ENCODE measurements around the gene CDC42BPB.

The CDC42BPB gene

GRCh38 chr14:102951034-102951433 lies 106.3 kb downstream of the CDC42BPB start:
- no peak overlapping the region for H3K4me3 ChIP-seq (ENCODE audit: low read depth, low read length)
- no peaks in the 10 kb centered on the region for H3K4me1 ChIP-seq (ENCODE audit: control insufficient read depth, insufficient read depth, low read length, unreplicated experiment)
- H3K27me3 ChIP-seq (ENCODE audit: insufficient read depth, low read length), result no peaks in the 10 kb centered on the region
- peaks cover 39% of the 10 kb centered on the region for H3K36me3 ChIP-seq (ENCODE audit: insufficient read depth, low read length)
- H2AFZ ChIP-seq (ENCODE audit: low read length, unreplicated experiment), result no peak overlapping the region
- H3K79me2 ChIP-seq (ENCODE audit: control insufficient read depth, insufficient read depth, low read length, unreplicated experiment), result no peaks in the 10 kb centered on the region
- H3K27ac ChIP-seq (ENCODE audit: low read depth, low read length), result no peak overlapping the region

- H3K27me3 ChIP-seq (ENCODE audit: insufficient read depth, low read length), result no peaks in the 10 kb centered on the region
- H3K36me3 ChIP-seq (ENCODE audit: insufficient read depth, low read length), result peaks cover 41% of the 10 kb centered on the region
- H3K4me1 ChIP-seq (ENCODE audit: control insufficient read depth, insufficient read depth, low read length, unreplicated experiment), result no peaks in the 10 kb centered on the region
- no peaks in the 10 kb centered on the region for H3K79me2 ChIP-seq (ENCODE audit: control insufficient read depth, insufficient read depth, low read length, unreplicated experiment)
- no peak overlapping the region for H2AFZ ChIP-seq (ENCODE audit: low read length, unreplicated experiment)
- no peak overlapping the region for H3K4me3 ChIP-seq (ENCODE audit: low read depth, low read length)
- no peak overlapping the region for H3K27ac ChIP-seq (ENCODE audit: low read depth, low read length)
Observed at GRCh38 chr14:102949801-102950451, 107.4 kb downstream of the CDC42BPB start.

DNA sequence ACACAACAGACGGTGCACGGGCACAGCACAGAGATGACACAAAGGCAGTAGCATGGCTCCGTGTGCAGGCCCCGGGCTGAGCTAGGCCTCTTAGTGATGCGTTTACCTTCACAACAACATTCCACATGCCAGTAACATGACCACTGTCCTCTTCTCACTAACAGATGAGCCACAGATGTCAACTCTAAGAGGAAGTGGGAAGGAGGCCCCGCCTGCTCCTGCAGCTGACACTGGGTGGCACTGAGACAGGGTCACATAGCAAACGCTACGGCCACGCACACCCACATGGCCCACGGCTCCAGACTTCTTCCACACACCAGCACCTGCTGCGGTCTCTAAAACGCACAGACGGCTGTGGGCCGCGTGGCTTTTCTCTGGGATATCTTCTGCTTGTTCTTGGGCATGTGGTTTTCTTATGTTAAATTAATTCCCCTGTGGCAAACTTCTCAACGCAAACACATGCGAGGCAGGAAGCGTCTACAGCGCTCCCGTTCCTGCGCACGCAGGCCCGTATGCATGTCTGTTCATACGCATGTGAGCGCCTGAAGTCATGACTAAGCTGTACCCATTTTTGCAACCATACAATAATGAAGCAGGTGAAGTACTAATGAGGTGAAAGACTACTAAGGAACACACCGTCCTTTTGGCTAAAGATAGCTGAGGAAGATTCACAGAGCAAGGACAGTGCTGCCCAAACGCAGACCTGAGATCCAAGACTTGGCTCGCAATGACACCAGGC lies 108.1 kb downstream of the CDC42BPB start:
- H3K4me3 ChIP-seq (ENCODE audit: low read depth, low read length), result no peak overlapping the region
- no peaks in the 10 kb centered on the region for H3K27me3 ChIP-seq (ENCODE audit: insufficient read depth, low read length)

DNA sequence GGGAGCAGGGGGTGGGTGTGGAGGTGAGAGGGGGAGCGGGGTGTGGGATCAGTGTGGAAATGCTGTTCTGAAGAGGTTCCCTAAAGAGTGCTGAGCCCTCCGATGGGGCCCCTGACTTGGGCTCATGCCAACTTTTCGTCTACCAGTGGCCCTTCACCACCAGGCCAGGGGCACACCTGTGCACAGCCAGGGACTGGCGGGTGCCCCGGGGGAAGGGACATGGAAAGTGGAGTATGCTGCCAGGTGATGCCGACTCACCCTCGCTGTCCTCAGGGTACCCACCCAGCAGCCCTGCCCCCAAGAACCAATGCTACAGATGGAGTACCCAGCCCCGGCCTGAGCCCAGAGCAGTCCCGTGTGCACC lies 108.7 kb downstream of the CDC42BPB start:
- Histone ChIP-seq H3K4me1 (ENCODE audit: control insufficient read depth, insufficient read depth, low read length, unreplicated experiment) (no peaks in the 10 kb centered on the region), H3K27me3 (ENCODE audit: insufficient read depth, low read length) (no peaks in the 10 kb centered on the region), H3K27ac (ENCODE audit: low read depth, low read length) (no peak overlapping the region), H3K79me2 (ENCODE audit: control insufficient read depth, insufficient read depth, low read length, unreplicated experiment) (no peaks in the 10 kb centered on the region), H3K4me3 (ENCODE audit: low read depth, low read length) (no peak overlapping the region), H2AFZ (ENCODE audit: low read length, unreplicated experiment) (no peak overlapping the region), H3K36me3 (ENCODE audit: insufficient read depth, low read length) (peaks cover 46% of the 10 kb centered on the region)

More for the DNA sequence above, 108.1 kb downstream of the CDC42BPB start:
- Histone ChIP-seq H3K36me3 (ENCODE audit: insufficient read depth, low read length) (peaks cover 41% of the 10 kb centered on the region), H2AFZ (ENCODE audit: low read length, unreplicated experiment) (no peak overlapping the region), H3K79me2 (ENCODE audit: control insufficient read depth, insufficient read depth, low read length, unreplicated experiment) (no peaks in the 10 kb centered on the region), H3K27ac (ENCODE audit: low read depth, low read length) (no peak overlapping the region), H3K4me1 (ENCODE audit: control insufficient read depth, insufficient read depth, low read length, unreplicated experiment) (no peaks in the 10 kb centered on the region)

- no peak overlapping the region for H3K4me3 ChIP-seq (ENCODE audit: low read depth, low read length)
- H3K36me3 ChIP-seq (ENCODE audit: insufficient read depth, low read length), result peaks cover 51% of the 10 kb centered on the region
- no peaks in the 10 kb centered on the region for H3K4me1 ChIP-seq (ENCODE audit: control insufficient read depth, insufficient read depth, low read length, unreplicated experiment)
- no peak overlapping the region for H2AFZ ChIP-seq (ENCODE audit: low read length, unreplicated experiment)
- no peak overlapping the region for H3K27ac ChIP-seq (ENCODE audit: low read depth, low read length)
- H3K79me2 ChIP-seq (ENCODE audit: control insufficient read depth, insufficient read depth, low read length, unreplicated experiment), result no peaks in the 10 kb centered on the region
- no peaks in the 10 kb centered on the region for H3K27me3 ChIP-seq (ENCODE audit: insufficient read depth, low read length)
Observed at GRCh38 chr14:102947321-102948103, 109.8 kb downstream of the CDC42BPB start.

GRCh38 chr14:102945346-102946130 lies 111.8 kb downstream of the CDC42BPB start:
- Histone ChIP-seq H2AFZ (ENCODE audit: low read length, unreplicated experiment) (no peak overlapping the region), H3K27ac (ENCODE audit: low read depth, low read length) (no peak overlapping the region), H3K4me1 (ENCODE audit: control insufficient read depth, insufficient read depth, low read length, unreplicated experiment) (no peaks in the 10 kb centered on the region), H3K79me2 (ENCODE audit: control insufficient read depth, insufficient read depth, low read length, unreplicated experiment) (no peaks in the 10 kb centered on the region), H3K4me3 (ENCODE audit: low read depth, low read length) (no peak overlapping the region), H3K27me3 (ENCODE audit: insufficient read depth, low read length) (no peaks in the 10 kb centered on the region), H3K36me3 (ENCODE audit: insufficient read depth, low read length) (peaks cover 39% of the 10 kb centered on the region; the same call in 1 of the 2 replicates)

DNA sequence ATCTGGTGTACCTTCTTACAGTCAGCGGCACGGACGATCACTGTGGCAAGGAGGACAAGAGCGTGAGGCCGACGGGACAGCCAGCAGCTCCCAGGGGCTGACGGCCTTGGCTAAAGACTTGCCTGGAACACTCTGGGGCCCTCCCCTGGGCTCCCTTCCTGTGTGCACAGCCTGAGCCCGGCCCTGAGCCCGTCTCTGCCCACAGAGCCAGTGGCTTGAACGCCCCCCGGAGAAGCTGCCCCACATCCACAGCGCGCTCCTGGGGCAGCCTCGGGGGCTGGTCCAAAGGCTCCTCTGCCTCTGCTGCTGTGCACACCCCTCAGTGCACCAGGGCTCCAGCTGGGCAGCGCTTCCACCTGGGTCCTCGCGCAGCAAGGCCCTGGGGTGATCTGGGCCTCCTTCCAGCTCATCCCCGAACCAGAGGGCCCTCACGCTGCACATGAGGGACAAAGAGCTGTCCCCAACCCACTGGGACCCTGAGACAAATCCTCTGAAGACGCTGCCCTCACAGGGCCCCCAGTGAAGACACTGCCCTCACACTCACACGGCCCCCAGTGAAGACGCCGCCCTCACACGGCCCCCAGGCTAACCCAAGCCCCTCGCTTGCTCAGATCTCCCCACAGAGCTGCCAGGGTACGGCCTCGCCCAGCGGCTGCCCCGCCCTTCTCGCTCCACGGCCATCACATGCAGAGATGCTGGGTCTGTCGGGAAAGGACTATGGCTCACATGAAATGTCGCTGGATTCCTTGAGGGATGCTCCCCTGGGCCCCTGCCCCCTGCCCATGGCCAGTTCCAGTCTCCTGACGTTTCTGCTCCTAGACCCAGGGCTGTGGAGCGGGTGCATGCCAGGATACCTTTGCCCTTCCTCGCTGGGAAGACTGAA lies 112.7 kb downstream of the CDC42BPB start:
- Histone ChIP-seq H3K27ac (ENCODE audit: low read depth, low read length) (no peak overlapping the region), H3K36me3 (ENCODE audit: insufficient read depth, low read length) (peaks cover 39% of the 10 kb centered on the region; the same call in 1 of the 2 replicates), H3K27me3 (ENCODE audit: insufficient read depth, low read length) (no peaks in the 10 kb centered on the region), H3K4me3 (ENCODE audit: low read depth, low read length) (no peak overlapping the region), H2AFZ (ENCODE audit: low read length, unreplicated experiment) (no peak overlapping the region), H3K79me2 (ENCODE audit: control insufficient read depth, insufficient read depth, low read length, unreplicated experiment) (no peaks in the 10 kb centered on the region), H3K4me1 (ENCODE audit: control insufficient read depth, insufficient read depth, low read length, unreplicated experiment) (no peaks in the 10 kb centered on the region)

GRCh38 chr14:102943979-102944378 lies 113.4 kb downstream of the CDC42BPB start:
- no peaks in the 10 kb centered on the region for H3K4me1 ChIP-seq (ENCODE audit: control insufficient read depth, insufficient read depth, low read length, unreplicated experiment)
- H3K36me3 ChIP-seq (ENCODE audit: insufficient read depth, low read length), result peaks cover 34% of the 10 kb centered on the region; the same call in 1 of the 2 replicates
- no peaks in the 10 kb centered on the region for H3K27me3 ChIP-seq (ENCODE audit: insufficient read depth, low read length)
- no peaks in the 10 kb centered on the region for H3K79me2 ChIP-seq (ENCODE audit: control insufficient read depth, insufficient read depth, low read length, unreplicated experiment)
- H3K27ac ChIP-seq (ENCODE audit: low read depth, low read length), result no peak overlapping the region
- no peak overlapping the region for H2AFZ ChIP-seq (ENCODE audit: low read length, unreplicated experiment)
- no peak overlapping the region for H3K4me3 ChIP-seq (ENCODE audit: low read depth, low read length)

DNA sequence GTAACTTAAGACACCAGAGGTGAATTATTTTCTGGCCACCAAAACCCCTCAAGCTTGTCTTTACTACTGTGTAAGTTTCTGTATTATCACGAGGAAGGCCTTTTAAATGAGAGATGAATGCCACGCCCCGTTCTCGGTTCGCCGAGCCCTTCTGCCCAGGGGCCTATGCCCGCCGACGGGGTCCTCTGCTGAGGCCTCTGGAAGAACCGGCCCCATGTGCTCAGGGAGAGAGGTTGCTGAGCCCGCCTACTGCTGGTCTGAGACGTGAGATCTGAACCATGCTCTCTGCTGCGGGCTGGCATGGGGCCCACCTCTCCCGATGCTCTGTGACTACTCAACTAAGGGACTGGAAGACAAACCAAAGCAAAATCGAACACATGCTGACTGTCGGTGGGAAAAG lies 113.9 kb downstream of the CDC42BPB start:
- Histone ChIP-seq H3K27ac (ENCODE audit: low read depth, low read length) (no peak overlapping the region), H2AFZ (ENCODE audit: low read length, unreplicated experiment) (no peak overlapping the region), H3K27me3 (ENCODE audit: insufficient read depth, low read length) (no peaks in the 10 kb centered on the region), H3K4me3 (ENCODE audit: low read depth, low read length) (no peak overlapping the region), H3K36me3 (ENCODE audit: insufficient read depth, low read length) (peaks cover 31% of the 10 kb centered on the region; the same call in 1 of the 2 replicates), H3K79me2 (ENCODE audit: control insufficient read depth, insufficient read depth, low read length, unreplicated experiment) (no peaks in the 10 kb centered on the region), H3K4me1 (ENCODE audit: control insufficient read depth, insufficient read depth, low read length, unreplicated experiment) (no peaks in the 10 kb centered on the region)
